HG02759 (cell line): ENCODE data around the gene GPR108.

Source experiments
- ATAC-seq: cut with Tn5 transposase; IDR thresholded peaks from one replicate; pipeline ENCODE4 v1.9.1; 2021; ENCODE audit warnings: mild to moderate bottlenecking, moderate library complexity; ENCODE audit not compliant: unreplicated experiment

Gene GPR108

DNA sequence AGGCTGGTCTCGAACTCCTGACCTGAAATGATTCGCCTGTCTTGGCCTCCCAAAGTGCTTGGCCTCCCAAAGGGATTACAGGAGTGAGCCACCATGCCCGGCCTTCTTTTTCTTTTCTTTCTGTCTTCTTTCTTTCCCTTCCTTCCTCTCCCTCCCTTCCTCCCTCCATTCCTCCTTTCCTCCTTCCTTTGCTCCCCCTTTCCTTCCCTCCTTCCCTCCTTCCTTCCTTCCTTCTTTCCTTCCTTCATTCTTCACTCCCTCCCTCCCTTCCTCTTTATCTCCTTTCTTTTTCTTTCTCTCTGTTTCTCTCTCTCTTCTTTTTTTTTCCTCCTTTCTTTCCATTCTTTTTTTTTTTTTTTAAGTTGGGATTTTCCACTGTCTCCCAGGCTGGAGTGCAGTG lies 29.0 kb downstream of the GPR108 start:
- no peak for ATAC-seq

DNA sequence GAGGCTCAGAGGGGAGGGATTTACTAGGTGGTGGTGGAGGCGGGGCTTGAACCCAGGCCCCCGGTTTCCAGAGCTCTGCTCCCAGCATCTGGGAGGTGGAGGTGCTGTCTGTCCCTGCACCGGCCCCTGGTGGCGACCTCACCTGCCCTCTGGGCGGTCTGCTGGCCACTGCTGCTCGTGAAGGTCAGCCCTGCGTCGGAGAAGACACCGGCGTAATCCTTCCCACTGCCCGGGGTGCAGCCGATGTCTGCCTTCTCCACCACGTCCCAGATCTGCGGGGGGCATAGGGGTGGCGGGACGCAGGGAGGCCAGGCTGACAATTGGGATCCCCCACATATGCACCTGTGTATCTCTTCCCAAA lies 29.7 kb downstream of the GPR108 start:
- no peak for ATAC-seq

DNA sequence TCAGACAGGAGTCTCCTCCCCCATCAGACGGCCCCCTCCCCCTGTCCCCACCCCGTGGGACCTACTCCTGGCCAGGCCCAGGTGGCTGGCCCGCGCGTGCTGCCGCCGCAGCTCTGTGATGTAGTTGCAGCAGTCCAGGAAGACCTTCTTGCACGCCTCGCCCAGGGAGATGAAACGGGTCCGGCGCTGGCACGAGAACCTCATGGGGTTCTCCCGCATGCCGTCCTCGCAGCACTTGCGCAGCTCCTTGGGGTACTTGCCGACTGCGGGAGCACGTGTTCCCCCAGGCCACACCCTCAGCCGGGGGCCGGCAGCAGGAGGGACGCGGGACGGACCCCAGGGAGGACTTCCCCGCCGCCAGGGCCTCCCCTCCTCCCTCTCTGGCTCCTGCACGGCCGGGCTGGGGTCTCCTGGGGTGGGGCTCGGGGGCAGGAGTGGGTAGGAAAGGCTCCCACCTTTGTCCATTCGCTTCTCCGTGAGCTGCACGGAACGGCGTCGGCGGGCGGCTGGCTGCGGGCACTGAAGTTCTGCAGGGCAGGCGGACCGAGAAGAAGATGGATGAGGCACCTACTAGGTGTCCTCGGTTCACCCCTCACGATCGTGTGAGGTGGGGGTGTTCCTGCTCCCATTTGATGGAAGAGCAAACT lies 30.2 kb downstream of the GPR108 start:
- ATAC-seq, result no peak

DNA sequence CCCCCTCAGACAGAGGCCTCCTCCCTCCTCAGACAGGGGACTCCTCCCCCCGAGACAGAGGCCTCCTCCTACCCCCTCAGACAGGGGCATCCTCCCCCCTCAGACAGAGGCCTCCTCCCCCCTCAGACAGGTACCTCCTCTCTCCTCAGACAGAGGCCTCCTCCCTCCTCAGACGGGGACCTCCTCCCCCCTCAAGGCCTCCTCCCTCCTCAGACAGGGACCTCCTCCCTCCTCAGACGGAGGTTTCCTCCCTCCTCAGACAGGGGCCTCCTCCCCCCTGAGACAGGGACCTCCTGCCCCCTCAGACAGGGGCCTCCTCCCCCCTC lies 30.8 kb downstream of the GPR108 start:
- ATAC-seq, result no peak

DNA sequence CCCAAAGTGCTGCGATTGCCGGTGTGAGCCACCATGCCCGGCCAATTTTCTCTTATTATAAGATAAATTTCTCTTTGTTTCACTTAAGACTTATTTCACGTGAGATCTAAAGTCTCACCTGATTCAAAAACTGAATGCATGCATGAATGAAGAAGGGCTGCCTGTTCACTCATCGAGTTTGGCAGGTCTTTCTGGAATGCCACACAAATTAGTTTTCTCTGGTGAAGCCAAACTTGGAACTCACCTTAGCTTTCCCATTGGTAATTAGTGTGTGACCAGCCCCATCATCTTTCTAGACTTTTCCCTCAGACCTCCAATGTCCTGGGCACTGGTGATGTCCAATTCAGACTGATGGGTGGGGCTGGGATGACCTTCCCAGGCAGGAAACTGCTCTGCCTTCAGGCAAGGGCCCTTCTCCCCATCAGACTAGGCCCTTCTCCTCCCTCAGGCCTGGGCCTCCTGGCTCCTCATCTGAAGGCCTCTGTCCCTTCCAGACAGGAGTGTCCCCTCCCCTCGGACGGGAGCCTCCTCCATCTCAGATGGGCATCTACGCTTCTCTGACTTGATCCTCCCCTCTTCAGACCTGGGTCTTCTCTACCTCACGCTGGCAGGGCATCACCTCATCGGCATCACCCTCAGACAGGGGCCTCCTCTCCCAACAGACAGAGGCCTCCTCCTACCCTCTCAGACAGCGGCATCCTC lies 31.3 kb downstream of the GPR108 start:
- no peak for ATAC-seq

DNA sequence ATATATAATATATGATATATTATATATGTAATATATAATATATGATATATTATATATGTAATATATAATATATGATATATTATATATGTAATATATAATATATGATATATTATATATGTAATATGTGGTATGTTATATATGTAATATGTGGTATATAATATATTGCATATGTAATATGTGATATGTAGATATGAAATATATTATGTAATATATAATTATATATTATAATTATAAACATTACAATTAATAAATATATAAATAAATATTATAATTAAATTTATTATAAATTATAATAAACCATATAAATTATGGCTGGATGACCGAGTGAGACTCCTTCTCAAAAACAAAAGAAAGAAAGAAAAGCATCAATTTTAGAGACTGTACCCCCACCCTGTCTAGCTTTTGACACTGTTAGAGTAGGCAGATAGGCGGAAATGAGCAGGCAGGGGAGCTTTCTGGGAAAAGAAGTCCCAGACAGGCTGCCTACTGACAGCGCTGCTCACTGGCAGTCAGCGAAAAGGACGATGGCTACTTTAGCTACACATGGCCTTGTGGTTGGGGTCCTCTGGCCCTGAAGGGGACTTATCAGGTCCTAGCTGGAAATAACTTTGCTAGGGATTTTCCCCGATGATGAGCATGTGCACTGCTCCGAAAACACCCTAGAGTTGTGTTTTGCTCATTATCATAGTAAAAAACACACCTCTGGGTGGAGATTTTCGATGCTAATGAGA lies 36.6 kb downstream of the GPR108 start:
- no peak for ATAC-seq

DNA sequence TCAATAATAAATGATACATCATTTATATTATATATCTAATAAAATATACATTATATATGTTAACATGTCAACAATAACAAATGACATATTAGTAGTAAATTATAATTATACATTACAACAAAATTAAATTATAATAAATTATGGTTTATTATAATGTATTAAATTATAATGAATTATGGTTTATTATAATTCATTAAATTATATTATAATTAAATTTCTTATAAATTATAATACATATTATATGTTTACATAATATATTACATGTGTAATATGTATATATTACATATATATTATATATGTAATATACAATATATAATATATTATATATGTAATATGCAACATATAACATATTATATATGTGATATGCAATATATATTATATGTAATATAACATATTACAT lies 37.4 kb downstream of the GPR108 start:
- ATAC-seq, result no peak

DNA sequence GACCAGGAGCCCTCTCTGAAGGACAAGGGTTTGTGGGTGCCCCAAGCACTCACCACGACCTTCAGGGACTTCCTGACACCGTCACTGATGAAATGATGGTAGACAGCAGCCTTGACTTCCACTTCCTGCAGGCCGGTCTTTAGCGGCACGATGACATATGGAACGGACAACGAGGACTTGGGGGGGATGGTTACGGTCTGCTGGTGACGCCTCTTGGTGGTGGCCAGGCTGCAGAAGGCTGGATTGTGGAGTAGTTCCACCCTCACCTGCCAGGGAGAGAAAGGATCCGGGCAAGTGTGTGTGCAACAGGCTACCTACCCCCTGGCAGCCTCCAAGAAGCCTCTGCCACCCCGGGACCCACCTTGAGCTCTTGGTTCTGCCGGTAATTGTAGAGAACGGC lies 40.1 kb downstream of the GPR108 start:
- ATAC-seq, result no peak

DNA sequence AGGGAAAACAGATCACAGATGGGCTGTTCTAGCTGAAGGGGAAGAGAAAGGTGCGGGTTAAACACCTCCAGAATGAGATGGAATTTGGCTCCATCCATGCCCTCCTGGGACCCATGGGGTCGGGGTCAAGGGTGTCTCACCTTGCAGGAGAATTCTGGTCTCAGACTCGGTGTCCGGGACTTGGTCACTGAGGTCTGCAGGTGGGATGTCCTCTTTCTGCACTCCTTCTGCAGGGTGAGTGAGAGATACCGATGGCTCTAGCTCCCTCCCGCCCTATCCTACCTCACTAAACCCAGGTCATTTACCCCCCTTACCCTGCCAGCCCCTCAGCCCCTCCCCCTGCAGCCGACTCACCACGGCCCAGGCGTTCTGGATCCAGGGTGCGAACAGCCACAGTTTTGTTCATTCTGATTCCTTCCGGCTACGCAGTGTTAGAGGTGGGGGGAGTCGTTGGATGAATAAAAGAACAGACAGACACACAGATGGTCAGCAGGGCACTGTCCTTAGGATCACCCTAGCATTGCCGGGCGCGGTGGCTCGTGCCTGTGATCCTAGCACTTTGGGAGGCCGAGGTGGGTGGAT lies 41.0 kb downstream of the GPR108 start:
- ATAC-seq, result no peak

DNA sequence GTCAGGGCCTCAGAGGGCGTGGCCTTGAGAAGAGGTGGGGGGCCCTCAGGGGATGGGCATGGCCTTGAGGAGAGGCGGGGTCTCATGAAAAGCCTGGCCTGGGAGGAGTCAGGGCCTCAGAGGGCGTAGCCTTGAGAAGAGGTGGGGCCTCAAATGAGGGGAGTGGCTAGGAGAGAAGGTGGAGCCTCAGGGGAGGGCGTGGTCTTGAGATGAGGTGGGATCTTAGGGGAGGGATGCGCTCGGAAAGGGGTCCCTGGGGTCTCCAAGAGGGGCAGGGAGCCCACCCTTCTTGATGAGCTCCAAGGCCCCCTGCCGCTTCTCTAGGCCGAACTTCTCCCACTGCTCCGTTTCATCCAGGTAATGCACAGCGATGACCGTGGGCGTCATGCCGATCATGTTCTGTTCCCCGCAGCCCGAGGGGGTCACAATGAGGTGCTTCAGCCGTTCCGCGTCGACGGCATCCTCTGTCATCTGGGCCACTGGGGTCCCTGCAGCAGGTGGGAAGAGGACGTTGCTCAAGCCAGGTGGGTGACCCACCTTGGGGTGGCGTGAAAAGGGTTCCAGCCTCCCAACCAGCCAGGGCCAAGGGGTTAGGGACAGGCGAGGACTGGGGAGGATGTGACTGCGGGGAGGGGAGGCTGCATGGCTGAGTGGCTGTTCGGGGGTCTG lies 43.1 kb downstream of the GPR108 start:
- ATAC-seq, result no peak

DNA sequence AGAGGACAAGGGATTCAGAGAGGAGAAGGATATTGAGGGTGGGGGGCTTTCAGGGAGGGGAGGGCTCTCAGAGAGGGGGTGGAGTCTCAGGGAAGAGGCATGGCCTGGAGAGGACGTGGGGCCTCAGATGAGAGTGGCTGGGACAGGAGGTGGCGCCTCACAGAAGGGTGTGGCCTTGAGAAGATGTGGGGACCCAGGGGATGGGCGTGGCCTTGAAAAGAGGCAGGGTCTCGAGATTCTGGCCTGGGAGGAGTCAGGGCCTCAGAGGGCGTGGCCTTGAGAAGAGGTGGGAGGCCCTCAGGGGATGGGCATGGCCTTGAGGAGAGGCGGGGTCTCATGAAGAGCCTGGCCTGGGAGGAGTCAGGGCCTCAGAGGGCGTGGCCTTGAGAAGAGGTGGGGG lies 43.7 kb downstream of the GPR108 start:
- ATAC-seq, result no peak

DNA sequence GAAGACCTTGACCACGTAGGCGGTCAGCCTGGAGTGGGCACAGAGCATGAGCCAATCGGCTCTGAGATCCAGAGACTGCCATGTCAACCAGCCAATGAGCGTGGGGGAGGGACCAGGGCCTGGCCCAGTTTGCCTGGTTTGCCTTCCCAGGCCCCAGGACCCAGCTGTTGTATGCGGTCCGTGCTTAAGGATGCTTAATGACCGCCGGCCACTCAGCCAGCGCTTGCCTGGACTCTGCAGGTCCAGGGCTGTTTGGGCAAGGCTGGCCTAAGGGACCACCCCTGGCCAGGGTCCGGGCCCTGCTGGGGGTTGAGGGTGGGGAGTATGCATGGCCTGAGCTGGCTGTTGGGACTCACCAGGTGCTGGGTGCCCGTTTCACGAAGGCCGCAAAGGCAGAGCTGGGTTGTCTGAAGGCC lies 44.3 kb downstream of the GPR108 start:
- ATAC-seq, result no peak

DNA sequence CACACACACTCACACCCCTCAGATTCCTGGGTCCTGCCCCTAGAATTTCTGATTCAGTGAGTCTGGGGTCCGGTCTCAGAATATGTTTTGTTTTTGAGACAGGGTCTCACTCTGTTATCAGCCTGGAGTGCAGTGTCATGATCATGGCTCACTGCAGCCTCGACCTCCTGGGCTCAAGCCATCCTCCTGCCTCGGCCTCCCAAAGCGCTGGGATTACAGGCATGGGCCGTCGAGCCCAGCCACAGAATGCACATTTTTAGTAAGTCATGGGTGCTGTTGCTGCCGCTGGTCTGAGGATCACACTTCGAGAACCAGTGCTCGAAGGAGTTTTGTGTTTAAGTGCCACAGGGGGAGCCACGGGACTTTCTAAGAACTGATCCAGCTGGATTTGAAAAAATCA lies 45.4 kb downstream of the GPR108 start:
- ATAC-seq, result no peak

DNA sequence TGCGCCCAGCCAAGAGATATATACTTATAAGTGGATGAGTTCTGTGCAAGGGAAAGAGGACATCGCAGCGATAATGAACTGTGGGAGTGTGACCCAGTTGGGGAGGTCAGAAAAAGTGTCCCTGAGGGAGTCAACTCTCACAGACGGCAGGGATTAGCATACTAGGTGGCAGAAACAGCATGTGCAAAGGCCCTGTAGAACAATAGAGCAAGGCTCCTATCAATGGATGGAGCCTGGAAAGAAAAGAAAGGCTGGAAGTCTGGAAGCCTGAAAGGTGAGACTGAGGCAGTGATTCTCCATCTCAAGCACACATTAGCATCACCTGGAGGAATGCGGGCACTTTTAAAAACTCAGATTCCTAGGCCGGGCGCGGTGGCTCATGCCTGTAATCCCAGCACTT lies 46.0 kb downstream of the GPR108 start:
- no peak for ATAC-seq

DNA sequence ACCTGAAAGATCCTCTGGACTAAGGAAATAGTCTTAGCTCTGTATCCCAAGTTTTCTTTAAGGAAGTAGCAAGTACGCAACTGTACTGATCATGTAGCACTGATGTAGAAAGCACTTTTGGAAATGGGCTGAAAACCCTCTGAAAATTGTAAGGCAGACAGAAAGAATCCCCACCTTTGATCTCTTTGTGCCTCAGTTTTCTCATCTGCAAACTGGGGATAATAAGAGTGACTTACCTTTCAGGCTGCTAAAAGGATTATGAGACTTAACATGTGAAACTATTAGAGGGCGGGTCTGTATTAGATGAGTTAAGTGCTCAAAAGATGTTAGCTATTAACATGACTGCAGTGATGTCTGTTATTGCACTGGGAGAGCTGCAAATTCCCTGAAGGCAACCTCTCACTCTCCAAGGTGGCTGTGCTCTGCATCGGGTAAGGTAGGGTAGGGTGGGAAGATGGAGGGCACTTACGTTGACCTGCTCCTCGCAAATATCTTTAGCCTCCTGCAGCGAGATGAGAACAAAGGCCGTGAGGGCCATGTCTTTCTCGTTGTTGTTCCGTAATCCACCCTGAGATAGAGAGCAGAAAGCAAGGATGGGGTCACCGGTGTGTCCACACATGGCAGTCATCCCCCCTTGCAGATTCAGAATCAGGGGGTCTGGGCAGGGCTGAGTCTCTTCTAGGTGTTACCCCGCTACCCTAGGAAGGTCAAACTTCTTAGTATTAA lies 47.1 kb downstream of the GPR108 start:
- no peak for ATAC-seq

DNA sequence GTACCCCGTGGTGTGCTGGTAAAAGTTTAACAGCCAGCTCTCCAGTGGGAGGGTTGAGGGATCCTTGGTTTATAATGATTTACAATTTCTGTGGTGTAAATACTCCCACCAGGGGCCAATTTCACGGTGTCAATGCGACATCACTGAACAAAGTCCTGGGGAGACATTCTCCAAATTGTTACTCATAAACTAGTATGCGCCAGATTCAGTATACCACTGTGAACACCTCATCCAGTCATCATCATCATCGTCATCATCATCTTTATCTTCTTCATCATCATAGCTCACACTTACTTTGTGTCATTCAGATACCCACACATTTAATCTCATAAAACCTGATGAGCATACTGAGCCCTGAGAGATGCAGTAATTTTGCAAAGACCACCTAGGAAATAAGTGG lies 50.3 kb downstream of the GPR108 start:
- ATAC-seq, result no peak

DNA sequence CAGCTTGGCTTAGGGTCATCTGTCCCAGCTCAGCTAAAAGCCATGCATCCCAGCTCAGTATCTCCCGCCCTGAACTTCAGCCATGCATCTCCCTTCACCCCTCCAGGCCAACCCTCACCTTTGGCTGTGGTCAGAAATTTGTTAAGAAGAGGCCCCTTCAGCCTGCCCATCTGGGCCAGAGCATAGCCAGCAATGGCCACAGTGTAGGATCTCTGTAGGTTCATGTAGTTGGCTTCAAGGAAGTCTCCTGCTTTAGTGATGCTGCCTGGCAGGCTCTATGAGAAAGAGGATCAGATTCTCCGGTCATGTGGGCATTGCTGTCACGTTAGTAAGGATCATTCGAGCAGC lies 50.8 kb downstream of the GPR108 start:
- no peak for ATAC-seq

DNA sequence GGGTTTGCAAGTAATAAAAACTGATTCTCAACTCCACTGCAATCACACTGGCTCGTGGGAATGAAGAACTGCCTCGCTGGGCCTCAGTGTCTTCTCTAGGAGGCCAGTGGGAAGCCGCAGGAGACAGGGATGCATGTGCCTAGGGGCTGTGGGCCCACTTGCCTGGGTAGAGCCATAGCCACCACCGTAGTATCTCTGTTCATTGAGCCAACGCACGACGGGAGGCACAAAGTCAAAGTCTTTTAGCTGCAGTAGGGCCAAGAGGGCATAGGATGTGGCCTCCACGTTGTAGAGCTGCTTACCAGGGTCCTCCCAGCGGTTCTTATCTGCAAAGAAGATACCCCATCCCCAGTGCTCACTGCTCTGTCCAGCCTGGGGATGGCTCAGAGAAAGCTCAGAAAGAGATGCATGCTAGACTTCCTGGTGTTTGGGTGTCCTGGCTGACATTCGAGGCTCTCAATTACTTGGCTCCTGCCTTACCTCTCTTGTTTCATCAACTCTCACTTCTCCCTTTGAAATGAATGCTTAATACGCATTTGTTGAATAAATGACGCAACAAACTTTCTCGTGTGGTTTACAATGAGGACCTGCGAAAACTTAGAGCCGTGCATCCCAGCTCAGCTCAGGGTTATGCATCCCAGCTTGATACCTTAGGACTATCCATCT lies 51.3 kb downstream of the GPR108 start:
- ATAC-seq, result no peak

DNA sequence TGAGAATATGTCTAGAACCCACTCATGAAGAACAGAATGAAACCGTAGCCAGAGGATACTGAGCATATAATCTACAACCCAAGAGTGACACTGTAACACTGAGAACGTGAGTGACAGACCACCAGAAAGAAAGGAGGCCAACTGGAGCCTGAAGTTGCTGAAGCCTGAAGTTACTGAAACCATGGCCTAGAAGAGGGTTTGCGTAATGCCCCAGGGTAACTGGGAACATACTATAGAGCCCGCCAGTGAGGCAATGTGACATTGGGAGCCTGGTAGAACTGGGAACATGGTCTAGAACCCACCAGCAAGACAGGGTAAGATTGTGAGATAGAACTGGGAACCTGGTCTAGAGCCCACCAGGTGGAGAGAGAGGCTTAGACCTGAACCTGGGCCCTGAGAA lies 51.9 kb downstream of the GPR108 start:
- ATAC-seq, result no peak

DNA sequence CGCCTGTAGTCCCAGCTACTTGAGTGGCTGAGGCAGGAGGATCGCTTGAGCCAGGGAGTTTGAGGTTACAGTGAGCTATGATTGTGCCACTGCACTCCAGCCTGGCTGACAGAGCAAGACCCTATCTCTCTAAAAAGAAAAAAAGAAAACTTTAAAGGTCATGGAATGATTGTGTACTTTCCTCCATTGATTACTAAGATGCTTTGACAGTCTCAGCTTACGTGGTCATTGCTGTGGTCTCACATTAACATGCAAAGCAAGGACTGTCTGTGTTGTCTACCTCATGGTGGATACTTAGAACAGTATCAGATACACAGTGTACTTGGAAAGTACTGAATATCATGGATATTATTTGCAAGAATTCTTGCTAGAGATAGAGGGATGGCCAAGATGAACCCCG lies 53.4 kb downstream of the GPR108 start:
- ATAC-seq, result no peak
